ENCODE measurements around the gene PCDHA3.

DNA sequence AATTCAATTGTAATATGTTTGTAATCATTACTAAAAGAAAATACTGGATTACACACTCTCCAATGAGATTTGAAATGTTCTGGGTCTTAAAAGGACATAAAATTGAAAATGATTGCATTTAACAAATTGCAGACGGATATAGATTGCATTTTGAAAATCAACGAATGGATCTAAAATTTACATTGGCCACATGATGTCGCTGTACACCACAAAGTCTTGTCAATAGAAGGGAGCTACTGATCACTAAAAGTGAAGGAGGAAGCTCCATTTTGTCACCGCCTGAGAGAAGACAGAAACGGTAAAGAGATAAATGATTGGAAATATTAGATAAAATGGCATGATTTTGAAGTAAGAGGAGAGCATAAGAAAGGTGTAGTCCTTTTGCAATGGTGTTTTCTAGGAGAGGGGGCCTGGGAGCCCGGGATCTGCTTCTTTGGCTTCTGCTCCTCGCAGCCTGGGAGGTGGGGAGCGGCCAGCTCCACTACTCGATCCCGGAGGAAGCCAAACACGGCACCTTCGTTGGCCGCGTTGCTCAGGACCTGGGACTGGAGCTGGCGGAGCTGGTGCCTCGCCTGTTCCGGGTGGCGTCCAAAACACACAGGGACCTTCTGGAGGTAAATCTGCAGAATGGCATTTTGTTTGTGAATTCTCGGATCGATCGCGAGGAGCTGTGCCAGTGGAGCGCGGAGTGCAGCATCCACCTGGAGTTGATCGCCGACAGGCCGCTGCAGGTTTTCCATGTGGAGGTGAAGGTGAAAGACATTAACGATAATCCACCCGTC is 14.8 kb upstream of the PCDHA3 start, which contains the start of gene PCDHA1:
- TF ChIP-seq, protein P1, sequence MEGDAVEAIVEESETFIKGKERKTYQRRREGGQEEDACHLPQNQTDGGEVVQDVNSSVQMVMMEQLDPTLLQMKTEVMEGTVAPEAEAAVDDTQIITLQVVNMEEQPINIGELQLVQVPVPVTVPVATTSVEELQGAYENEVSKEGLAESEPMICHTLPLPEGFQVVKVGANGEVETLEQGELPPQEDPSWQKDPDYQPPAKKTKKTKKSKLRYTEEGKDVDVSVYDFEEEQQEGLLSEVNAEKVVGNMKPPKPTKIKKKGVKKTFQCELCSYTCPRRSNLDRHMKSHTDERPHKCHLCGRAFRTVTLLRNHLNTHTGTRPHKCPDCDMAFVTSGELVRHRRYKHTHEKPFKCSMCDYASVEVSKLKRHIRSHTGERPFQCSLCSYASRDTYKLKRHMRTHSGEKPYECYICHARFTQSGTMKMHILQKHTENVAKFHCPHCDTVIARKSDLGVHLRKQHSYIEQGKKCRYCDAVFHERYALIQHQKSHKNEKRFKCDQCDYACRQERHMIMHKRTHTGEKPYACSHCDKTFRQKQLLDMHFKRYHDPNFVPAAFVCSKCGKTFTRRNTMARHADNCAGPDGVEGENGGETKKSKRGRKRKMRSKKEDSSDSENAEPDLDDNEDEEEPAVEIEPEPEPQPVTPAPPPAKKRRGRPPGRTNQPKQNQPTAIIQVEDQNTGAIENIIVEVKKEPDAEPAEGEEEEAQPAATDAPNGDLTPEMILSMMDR (IDR thresholded peaks at IDR 0.05), result no peak
- TF ChIP-seq POLR2AphosphoS5 (IDR thresholded peaks at IDR 0.05) (no peak), EP300 (IDR thresholded peaks at IDR 0.05) (no peak), POLR2A (IDR thresholded peaks at IDR 0.05) (no peak)
